HG03066 (cell line): ENCODE data around the gene TBXA2R.
"Not testable (repeated sequence)": the region's sequence is repeated elsewhere in the genome, so short reads cannot be mapped to it uniquely, and the experiment has no call there.

Experiments
- ATAC-seq: cut with Tn5 transposase; IDR thresholded peaks from one replicate; pipeline ENCODE4 v1.9.1; 2021; ENCODE audit warnings: low read depth; ENCODE audit not compliant: unreplicated experiment

The TBXA2R gene

DNA sequence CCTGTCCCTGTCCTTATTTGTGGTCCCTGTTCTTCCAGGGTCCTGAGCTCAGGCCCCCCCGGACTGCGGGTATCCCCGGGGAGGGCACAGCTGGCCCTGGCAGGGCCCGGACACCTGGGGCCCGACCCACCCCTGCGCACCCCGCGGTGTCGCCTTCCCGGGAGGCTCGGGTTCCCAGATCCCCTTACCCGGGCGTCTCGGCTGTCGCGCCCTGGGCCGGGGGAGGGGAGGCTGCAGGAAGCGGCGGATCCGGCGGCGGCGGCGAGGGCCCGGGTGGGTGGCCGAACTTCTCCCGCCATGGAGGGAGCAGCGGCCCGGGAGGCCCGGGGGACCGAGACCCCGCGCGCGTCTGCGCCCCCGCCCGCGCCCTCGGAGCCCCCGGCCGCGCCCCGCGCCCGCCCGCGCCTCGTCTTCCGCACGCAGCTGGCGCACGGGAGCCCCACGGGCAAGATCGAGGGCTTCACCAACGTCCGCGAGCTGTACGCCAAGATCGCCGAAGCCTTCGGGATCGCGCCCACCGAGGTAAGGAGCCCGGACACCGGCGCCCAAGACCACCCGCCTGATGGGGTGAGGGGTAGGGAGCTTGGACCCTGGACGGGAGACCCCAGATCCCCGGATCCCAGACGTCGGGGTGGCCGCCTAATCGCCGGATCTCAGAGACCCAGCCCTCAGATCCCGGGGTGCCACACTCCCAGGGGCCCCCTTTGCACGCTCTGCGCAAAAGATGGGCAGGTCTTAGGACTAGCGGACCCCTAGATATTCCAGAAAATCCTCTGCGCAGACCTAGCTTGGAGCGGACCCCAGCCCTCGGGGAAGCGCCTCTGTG lies 21.2 kb downstream of the TBXA2R start, which contains the start of gene GIPC3:
Gene GIPC3 (plus strand): TSS at position 178 of the 826 bp plus-strand sequence. CDS start 120 bp downstream, at position 298.
- ATAC-seq = no peak

- ATAC-seq = not testable (repeated sequence)
Observed at GRCh38 chr19:3584036-3584802, 22.5 kb downstream of the TBXA2R start.

DNA sequence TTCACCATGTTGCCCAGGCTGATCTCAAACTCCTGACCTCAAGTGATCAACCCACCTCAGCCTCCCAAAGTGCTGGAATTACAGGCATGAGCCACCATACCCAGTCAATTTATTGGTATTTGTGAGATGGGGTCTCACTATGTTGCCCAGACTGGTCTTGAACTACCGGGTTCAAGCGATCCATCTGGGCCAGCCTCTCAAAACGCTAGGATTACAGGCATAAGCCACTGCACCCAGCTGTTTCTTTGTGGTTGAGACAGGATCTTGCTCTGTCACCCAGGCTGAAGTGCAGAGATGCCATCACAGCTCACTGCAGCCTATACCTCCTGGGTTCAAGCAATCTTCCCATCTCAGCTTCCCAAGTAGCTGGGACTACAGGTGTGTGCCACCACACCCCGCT lies 24.9 kb downstream of the TBXA2R start:
- ATAC-seq = not testable (repeated sequence)

GRCh38 chr19:3580156-3580934 lies 26.3 kb downstream of the TBXA2R start:
- ATAC-seq = no peak

GRCh38 chr19:3578390-3578789 lies 28.3 kb downstream of the TBXA2R start:
- ATAC-seq = no peak

DNA sequence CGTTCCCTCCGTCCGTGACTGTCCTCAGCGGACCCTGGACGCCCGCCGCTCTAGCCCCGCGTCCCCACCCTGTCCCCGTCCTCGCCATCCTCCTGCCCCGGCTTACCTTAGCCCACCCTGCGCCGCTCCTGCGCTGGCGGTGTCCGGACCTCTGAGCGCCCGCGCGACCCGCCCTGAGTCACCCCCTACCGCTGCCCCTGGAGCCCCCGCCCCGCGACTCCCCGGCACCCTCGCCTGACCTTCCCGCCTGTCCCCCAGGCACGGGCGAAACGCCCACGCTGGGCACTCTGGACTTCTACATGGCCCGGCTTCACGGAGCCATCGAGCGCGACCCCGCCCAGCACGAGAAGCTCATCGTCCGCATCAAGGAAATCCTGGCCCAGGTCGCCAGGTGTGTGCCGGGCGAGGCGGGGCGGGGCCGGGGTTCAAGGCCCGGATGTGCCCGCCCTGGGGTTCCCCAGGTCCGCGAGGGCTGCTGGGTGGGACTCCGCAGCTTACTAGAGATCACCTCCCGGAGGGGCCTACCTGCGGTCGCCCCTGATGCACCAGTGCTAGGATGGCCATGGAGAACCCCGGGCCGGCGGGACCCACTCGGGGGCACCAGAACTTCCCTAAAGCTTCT lies 28.8 kb downstream of the TBXA2R start:
- no peak for ATAC-seq

GRCh38 chr19:3576696-3577443 lies 29.8 kb downstream of the TBXA2R start:
- no peak for ATAC-seq

- no peak for ATAC-seq
Observed at GRCh38 chr19:3575949-3576673, 30.6 kb downstream of the TBXA2R start.

- no peak for ATAC-seq
Observed at GRCh38 chr19:3575260-3575741, 31.4 kb downstream of the TBXA2R start.

GRCh38 chr19:3573858-3574637 lies 32.6 kb downstream of the TBXA2R start:
- no peak for ATAC-seq

DNA sequence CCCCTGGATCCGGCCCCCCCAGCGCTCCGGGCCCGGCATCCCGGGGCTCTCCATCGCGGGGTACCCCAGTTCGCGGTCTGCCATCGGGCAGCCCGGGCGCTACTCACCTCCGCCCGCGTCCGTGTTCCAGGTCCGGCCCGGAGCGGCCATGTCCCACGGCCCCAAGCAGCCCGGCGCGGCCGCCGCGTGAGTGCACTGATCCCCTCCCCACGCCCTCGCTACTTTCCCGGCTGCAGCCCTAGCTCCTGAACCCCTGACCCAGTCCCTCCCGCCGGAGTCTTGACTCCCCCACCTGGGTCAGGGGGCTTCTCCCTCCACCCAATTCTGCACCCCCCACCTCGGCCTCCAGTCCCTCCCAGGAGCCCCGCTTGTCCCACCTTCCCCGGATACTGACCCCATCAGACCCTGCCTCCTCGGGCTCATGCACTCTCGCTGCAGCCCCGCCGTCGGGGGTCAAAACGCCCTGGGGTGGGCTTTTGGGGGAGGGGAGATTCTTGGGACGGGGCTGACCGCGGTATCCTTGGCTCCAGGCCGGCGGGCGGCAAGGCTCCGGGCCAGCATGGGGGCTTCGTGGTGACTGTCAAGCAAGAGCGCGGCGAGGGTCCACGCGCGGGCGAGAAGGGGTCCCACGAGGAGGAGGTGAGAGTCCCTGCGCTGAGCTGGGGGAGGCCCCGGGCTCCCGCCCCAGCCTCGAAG lies 33.4 kb downstream of the TBXA2R start:
- ATAC-seq = peak; percentile 9

GRCh38 chr19:3572855-3573161 lies 33.9 kb downstream of the TBXA2R start, which contains the start of gene HMG20B:
Gene HMG20B (plus strand): TSS chr19:3572944. CDS start chr19:3573310, 366 bp downstream.
- no peak for ATAC-seq

DNA sequence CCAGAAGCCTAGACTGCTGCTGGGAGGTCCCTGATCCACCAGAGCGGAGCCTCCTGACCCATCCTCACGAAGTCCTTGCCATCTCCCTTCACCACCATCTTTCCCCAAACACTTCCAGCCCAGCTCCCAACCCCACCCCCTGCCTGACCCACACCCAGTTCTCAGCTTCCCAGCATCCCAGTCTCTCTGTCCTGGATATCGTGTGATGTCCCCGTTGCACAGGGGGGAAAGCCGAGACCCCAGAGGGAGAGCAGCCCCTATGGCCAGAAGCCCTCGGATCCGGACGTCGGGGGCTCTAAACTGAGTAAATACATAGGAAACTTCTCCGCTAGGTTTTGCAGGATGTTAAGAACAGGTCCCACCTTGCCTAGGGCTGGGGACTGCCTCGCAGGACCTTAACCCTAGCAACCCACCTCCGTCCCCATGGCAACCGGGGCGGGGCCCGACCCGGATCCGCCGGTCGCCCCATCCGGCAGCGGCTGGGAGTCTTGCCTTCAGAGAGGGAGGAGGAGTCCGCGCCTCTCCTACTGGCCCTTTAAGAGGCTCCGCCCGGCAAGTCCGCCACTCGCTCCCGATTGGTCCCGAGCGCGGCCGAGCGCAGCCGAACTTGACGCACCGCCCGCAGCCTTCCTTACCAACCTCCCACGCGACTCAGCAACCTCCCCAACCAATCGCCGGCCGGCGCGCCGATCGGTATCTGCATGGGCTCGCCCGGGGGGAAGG lies 34.4 kb downstream of the TBXA2R start:
- ATAC-seq = peak; percentile 90

DNA sequence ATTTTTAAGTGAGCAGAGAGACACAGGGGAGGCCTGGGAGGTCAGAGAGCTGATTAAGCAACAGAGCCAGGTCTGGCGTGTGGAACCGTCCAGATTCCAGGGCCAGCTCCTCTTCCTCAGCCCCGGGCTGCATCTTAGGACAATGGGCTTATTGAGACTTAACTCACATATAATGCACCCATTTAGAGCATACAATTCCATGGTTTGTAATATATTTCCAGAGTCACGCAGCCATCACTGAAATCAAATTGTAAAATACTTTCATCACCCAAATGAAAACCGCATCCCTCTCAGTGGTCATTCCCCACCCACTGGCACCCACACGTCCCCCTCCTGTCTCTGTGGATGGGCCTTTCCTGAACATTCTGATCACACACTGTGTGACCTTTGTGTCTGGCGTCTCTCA lies 36.1 kb downstream of the TBXA2R start:
- no peak for ATAC-seq

DNA sequence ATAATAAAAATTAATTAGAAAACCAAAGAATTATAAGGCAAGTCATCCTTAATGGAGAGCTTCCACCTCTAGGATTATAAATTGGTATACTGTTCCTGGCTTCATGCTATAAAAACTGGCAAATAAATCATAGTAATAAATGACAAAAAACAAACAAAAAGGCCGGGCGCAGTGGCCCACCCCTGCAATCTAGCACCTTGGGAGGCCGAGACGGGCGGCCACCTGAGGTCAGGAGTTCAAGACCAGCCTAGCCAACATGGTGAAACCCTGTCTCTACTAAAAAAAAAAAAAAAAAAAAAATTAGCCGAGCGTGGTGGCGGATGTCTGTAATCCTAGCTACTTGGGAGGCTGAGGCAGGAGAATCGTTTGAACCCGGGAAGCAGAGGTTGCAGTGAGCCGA lies 36.6 kb downstream of the TBXA2R start:
- ATAC-seq = not testable (repeated sequence)

- no peak for ATAC-seq
Observed at GRCh38 chr19:3565139-3565538, 41.5 kb downstream of the TBXA2R start.
